ENCODE measurements around the gene SLC6A7.

GRCh38 chr5:150156540-150156939 lies 33.3 kb upstream of the SLC6A7 start:
- TF ChIP-seq POLR2A (IDR thresholded peaks at IDR 0.05) (no peak), CTCF (IDR thresholded peaks at IDR 0.05) (no peak)

All from tibial nerve (tissue), 3 donors.